Aorta (tissue), 5 donors: Measurements from ENCODE around the gene NFATC1. TPM values are rescaled to one million over a fixed set of nuclear protein-coding genes. Genes with fewer than 3 reads are reported as not detected.

Experiments used
- ATAC-seq: fragments of 200-7000 bp; cut with Tn5 transposase; one replicate; pipeline ENCODE4 v1.9.1; 2022; ENCODE audit warnings: moderate library complexity; ENCODE audit not compliant: low FRiP score
- DNase-seq, 2 donors: peaks; one replicate each; pipeline ENCODE4 v3.0.0-alpha.2; 2020
- H3K27ac ChIP-seq, 2 donors: one replicate each; pipeline ENCODE4 v1.5.1; 2013; ENCODE audit warnings: low read length in 2 of 2, mild to moderate bottlenecking in 2 of 2, moderate library complexity in 2 of 2, control low read depth in 1 of 2, inconsistent platforms in 1 of 2, low read depth in 1 of 2
- H3K27me3 ChIP-seq, 2 donors: one replicate each; pipeline ENCODE4 v1.6.1; 2013; ENCODE audit warnings: control low read depth in 1 of 2, low read length in 1 of 2, mild to moderate bottlenecking in 1 of 2, moderate library complexity in 1 of 2; ENCODE audit not compliant: insufficient read depth in 2 of 2, control insufficient read depth in 1 of 2
- H3K36me3 ChIP-seq, 2 donors: one replicate each; pipeline ENCODE4 v1.6.1; 2013; ENCODE audit warnings: control low read depth in 1 of 2, low read length in 1 of 2, mild to moderate bottlenecking in 1 of 2; ENCODE audit not compliant: insufficient read depth in 2 of 2, control insufficient read depth in 1 of 2
- H3K4me1 ChIP-seq, 2 donors: one replicate each; pipeline ENCODE4 v1.6.1; 2013; ENCODE audit warnings: low read length in 2 of 2, control low read depth in 1 of 2, mild to moderate bottlenecking in 1 of 2, moderate library complexity in 1 of 2; ENCODE audit not compliant: insufficient read depth in 2 of 2, control insufficient read depth in 1 of 2
- H3K4me3 ChIP-seq, 2 donors: one replicate each; pipeline ENCODE4 v1.5.1; 2013; ENCODE audit warnings: low read length in 2 of 2, control low read depth in 1 of 2, mild to moderate bottlenecking in 1 of 2
- H3K9me3 ChIP-seq: one replicate; pipeline ENCODE4 v1.6.1; 2013; ENCODE audit warnings: mild to moderate bottlenecking, low read length; ENCODE audit not compliant: control insufficient read depth
- WGBS, 2 donors: extraction: QIAGEN DNeasy Blood & Tissue Kit; methylation state at CpG; one replicate each; pipeline ENCODE4 v1.1.7; 2013; 5-methylcytosine and 5-hydroxymethylcytosine counted together
- intact Hi-C, 2 donors: fragments of 100-400 bp; cut with DNase I; formaldehyde crosslinking; loops; one replicate each; pipeline versions ENCODE4 v1.14.2 to v1.15.0; 2022
- polyA plus RNA-seq, 2 donors: library from polyadenylated mRNA; stranded (reverse); fragments of 200-250 nt; gene quantifications; one replicate each; pipeline ENCODE4 v1.2.3, GENCODE V29; 2013
- total RNA-seq, 2 donors: library from RNA; stranded (reverse); fragmentation: NEBNext Ultra II Directional; extraction: Animal tissue kit (Norgen Biotek cat#: 25700); gene quantifications; one replicate each; pipeline ENCODE4 v1.2.1, GENCODE V29; 2021
- donor health status: healthy with polysubstance abuse.
- donor health status: Bipolar disorder and iron deficiency.
- donor health status: DM: no; HTN: no; CAD: no.
- donor health status: DM: no; HTN: no; CAD: no.
- donor health status: DM: yes; HTN: yes; CAD: no.

The NFATC1 gene
- total and polyA plus RNA-seq, 4 donors = 2.0 to 39.2 (median 22.2) TPM

- intact Hi-C loops = loop anchor here (5.0 to 10.0 kb wide), 2 partner anchors 60 to 68 kb away; no protein-coding TSS in a partner anchor
- Histone ChIP-seq H3K27ac (no peak overlapping the region), H3K4me3 (no peak overlapping the region), H3K9me3 (peaks cover 4% of the 10 kb centered on the region), H3K36me3 (no peaks in the 10 kb centered on the region), H3K27me3 (no peaks in the 10 kb centered on the region), H3K4me1 (no peaks in the 10 kb centered on the region)
- no peak for ATAC-seq
- peak in 1 of 2 donors; percentile 65 for DNase-seq
- 91 to 93% methylated on average over 17 of the region's 17 CpGs for WGBS, 2 donors
Observed at GRCh38 chr18:79574938-79575525, 179.3 kb downstream of the NFATC1 start.

GRCh38 chr18:79575891-79576685, 180.4 kb downstream of the NFATC1 start:
- intact Hi-C loops = loop anchor here (5.0 to 10.0 kb wide), 2 partner anchors 61 to 69 kb away; no protein-coding TSS in a partner anchor
- ATAC-seq = no peak

GRCh38 chr18:79576686-79577351, 181.1 kb downstream of the NFATC1 start:
- Histone ChIP-seq H3K27me3 (no peaks in the 10 kb centered on the region), H3K27ac (no peak overlapping the region), H3K4me3 (no peak overlapping the region), H3K9me3 (peaks cover 4% of the 10 kb centered on the region), H3K36me3 (no peaks in the 10 kb centered on the region), H3K4me1 (no peaks in the 10 kb centered on the region)
- DNase-seq = peak; percentile 68 to 84
- intact Hi-C loops = loop anchor here (5.0 to 10.0 kb wide), 2 partner anchors 62 to 70 kb away; no protein-coding TSS in a partner anchor
- 6 to 13% methylated on average over 21 to 23 of the region's 23 CpGs for WGBS, 2 donors
- peak; percentile 11 for ATAC-seq

More at GRCh38 chr18:79575891-79576685, 180.4 kb downstream of the NFATC1 start:
- DNase-seq = peak; percentile 42 to 64
- H3K27ac ChIP-seq = no peak overlapping the region
- no peaks in the 10 kb centered on the region for H3K4me1 ChIP-seq
- 76 to 79% methylated on average over 44 of the region's 44 CpGs for WGBS, 2 donors
- H3K4me3 ChIP-seq = no peak overlapping the region
- H3K9me3 ChIP-seq = peaks cover 4% of the 10 kb centered on the region
- no peaks in the 10 kb centered on the region for H3K27me3 ChIP-seq
- H3K36me3 ChIP-seq = no peaks in the 10 kb centered on the region

GRCh38 chr18:79577451-79578395, 182.0 kb downstream of the NFATC1 start:
- no peak overlapping the region for H3K27ac ChIP-seq

GRCh38 chr18:79578396-79579260, 182.9 kb downstream of the NFATC1 start:
- ATAC-seq (no peak), DNase-seq (peak; percentile 41 to 69)
- 90 to 92% methylated on average over 27 of the region's 27 CpGs for whole genome bisulfite sequencing, 2 donors
- Histone ChIP-seq H3K4me3 (no peak overlapping the region), H3K27ac (no peak overlapping the region), H3K4me1 (no peaks in the 10 kb centered on the region), H3K36me3 (no peaks in the 10 kb centered on the region), H3K9me3 (no peaks in the 10 kb centered on the region), H3K27me3 (no peaks in the 10 kb centered on the region)
- intact Hi-C loops = loop anchor here (5.0 to 10.0 kb wide), 2 partner anchors 64 to 71 kb away; no protein-coding TSS in a partner anchor

More at GRCh38 chr18:79577451-79578395, 182.0 kb downstream of the NFATC1 start:
- WGBS, 2 donors = 71 to 73% methylated on average over 36 to 37 of the region's 37 CpGs
- peaks cover 3% of the 10 kb centered on the region for H3K9me3 ChIP-seq
- DNase-seq (peak; percentile 57 to 76), ATAC-seq (peak; percentile 3)
- no peak overlapping the region for H3K4me3 ChIP-seq
- no peaks in the 10 kb centered on the region for H3K36me3 ChIP-seq
- intact Hi-C loops = loop anchor here (5.0 to 10.0 kb wide), 2 partner anchors 63 to 70 kb away; no protein-coding TSS in a partner anchor
- H3K4me1 ChIP-seq = no peaks in the 10 kb centered on the region
- H3K27me3 ChIP-seq = no peaks in the 10 kb centered on the region
